ENCODE measurements around the gene MAD1L1.
A peak's percentile ranks its signal among the peaks of the same experiment; 100 is the strongest.

MAD1L1 gene

DNA sequence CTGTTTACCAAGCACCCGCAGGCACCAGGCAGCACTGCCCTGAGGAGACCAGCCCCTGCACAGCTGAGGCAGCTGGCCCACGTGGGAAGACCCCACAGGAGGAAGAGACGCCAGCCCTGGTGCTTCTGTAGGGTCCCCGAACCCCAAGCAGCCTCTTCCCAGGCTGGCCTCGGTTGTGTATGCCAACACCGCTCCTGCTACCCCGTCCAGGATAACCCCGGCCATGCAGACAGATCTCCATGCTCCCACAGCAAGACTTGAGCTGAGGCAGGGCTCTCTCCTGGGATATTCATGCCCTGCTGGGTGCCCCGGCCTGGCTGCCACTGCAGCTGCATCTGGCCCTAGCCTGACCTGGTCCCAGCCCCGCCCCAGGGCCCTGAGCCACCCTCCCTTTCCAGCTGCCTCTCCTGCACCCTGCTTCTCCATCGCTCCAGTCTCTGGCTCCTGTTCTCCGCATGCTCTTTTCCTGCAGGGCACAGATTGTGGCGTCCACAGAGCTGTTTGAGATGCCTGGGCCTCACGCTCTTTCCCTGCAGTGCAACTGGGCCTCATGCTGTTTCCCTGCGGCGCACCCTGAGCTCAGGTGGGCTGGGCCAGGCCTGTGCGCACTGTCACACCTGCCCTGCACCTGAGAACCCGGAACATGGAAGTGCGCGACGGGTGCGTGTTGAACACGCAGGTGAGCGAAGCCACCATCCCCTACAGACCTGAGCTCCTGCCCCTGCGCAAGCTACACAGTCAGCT, 326.5 kb downstream of the MAD1L1 start:
- no peak for DNase-seq

DNA sequence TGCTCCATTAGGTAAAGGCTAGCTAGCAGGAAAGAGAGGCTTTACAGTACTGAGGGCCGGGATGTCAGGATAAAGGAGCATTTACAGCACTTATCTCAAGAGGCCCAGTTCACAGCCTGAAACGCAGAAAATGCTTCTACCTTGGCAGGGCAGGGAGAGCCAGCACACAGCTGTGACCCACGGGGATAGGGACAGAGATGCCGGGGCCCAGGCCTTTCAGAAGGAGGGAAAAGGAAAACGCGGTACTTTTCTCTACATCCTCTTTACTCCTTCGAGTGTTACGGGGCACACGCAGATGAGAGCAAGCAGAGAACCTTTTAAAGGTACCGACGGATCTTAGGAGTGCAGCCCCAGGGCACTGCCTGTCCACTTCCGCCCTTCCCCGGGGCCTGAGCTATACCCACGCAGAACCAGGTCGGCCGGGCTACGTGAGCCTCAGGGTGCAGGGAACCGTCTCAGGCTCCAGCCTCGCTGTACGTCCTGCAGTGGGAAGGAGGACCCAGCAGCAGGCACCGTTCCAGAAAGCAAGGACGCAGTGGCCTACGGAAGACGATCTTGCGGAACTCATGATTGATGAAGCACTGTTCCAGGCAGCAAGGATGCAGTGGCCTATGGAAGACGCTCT, 330.4 kb downstream of the MAD1L1 start:
- peak in 1 of 3 experiments; percentile 50 for DNase-seq

DNA sequence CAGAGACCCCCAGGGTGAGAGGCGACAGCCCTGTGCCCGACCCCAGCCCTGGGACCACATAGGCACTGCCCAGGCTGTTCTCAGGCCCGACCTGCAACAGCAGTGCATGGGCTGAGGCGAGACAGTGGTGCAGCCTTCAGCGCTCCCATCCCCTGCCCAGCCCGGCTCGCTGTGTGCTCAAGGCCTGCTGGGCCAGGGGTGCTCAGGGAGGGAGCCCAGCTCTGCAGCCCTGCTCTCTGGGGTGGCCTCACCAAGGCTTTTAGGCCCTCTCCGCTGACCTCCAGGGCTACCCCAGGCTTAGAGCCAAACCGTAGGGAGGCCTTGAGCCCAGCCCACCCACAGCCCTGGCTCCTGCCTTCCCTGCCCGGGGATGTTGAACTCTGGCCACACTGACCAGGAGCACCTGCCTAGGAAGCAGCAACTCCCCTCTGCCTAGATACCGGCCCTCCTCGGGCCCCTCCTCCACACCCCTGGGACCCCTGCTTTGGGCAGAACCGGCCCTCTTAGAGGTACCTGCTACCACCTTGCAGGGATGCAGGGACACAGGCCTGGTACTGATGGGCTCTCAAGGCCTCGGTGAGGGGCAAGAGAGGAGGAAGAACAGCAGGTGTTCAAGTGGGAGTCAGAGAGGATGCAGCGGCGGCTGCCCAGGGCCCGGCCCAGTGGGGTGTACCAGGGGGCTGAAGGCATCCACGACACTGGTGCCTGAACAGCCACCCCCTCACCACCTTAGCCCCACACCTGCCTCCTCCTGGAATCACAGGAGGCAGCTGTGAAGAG, 331.1 kb downstream of the MAD1L1 start:
- peak in 2 of 3 experiments; percentile 47 to 76 for DNase-seq

DNA sequence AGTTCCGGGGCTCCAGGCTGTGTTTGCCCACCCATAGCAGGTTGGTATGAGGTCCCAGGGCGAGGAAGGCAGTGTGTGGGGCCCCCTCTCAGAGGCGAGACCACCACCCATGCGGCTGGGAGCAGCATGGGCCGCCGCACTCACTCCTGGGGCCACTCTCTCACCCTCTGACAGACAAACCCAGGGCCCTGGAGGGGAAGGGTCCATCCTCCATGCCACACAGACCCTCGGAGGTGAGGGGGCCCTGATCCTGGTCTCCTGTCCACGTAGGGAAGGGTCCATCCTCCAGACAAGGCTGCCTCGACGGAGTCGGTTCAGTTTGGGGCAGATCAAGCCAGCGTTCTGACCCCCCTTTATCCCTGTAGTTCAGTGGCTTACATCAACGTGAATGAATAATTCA, 331.9 kb downstream of the MAD1L1 start:
- no peak for DNase-seq

DNA sequence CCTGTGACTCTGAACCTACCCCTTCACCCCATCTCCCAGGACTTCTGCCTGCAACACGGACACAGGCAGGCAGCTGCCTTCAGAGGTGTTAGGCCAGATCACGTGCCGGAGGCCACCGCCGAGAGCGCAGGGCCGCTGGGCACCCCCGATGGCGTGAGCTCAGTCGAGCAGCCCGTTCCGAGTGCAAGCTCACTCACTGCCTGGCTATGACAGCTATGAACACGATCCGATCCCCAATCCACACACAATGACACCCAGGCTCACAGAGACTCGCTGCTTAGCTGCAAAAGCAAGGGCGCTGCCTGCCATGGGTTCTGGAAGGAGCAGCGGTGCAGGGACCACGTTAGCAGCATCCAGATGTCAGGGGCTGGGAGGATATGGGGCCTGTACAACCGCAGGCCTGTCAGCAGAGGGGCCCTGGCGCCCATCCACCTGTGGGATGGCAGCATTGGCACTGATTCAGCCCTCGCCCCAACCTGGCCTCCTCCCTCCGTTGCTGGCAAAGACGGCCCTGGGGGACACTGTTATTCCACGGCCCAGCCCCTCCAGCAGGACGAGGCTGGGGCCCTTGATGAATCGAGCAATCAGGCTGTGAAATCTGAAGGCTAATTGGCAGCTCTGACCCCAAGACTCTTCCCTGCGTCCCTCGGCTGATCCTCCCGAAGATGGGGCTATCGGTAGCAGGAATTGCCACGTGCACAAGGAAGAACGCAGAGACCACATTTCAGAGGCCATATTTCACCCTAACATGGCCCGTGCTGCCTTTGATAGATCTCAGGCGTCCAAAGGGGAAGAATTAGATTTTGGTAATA, 332.6 kb downstream of the MAD1L1 start:
- DNase-seq = no peak

DNA sequence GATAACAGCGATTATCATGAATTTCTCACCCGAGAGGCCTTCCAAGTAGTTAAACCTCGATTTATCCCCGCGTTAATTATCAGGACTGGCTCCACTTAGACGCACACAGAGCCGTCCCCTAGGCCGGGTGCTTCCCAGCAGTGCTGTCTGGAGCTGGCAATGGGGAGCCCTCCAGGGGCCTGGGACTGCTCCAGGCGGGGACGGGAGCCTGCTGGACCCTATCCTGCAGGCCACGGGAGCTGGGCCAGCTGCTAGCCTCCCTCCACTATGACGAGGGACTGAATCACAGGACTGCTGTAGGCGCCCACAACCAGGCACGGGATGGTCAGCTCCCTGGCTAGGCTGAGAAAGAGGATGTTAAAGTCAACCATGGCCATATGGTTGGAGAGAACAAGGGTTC, 333.5 kb downstream of the MAD1L1 start:
- no peak for DNase-seq

DNA sequence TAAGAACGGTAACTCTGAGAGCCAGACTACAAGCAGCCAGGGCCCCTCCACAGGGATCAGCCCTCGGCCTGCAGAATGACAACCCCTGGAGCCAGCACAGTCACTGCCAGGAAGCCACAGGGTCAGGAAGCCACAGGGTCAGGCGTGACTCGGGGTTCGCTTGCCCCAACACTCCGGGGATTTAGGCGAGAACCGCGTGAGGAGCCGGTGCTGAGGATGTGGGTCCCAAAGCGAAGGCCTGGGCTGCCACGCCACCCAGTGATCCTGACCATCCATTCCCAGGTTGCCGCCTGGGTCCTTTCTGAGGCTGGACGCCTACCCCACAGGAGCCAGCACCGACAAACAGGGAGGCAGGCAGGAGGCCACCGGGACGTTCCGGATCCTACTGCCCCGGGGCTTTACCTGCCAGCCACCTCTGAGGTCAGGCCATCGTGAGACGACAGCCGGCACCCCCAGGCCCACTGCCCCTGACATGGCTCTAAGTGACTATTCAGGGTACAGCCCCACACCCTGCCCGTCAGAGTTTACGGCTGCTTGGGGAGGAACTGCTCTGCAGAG, 334.0 kb downstream of the MAD1L1 start:
- DNase-seq = no peak

DNA sequence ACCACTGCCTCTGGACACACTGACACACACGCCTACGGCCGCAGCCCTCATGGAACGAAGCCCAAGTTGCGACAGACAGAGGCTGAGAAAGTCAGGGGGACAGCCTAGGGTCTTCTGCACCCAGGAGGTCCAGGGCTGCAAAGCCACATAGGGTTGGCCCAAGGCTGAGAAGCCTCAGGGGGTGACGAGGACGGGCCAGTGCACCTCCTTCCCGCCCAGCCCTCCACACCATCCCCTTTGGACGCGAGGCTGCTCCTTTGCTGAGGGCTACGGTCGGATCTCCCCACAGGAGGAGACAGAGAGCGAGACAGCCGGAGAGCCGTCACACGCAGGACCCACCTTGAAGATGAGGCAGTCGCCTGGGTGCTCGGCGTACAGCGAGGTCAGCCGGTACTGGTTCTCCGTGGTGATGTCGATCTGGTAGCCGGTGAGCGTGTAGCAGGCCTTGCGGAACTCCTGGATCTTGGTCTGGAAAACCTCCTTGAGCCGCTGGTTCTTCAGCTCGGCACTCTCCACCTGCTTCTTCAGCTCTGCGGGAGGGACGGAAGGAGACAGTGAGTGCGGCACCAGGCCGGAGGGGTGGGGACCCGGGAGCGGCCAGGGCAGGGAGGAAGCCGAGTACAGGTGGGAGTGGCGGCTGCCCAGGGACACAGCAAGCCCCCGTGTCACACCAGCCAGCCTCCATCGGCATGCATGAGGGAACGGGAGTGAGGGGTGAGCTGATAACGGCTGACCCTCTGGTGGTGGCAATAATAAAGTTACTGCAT, 334.7 kb downstream of the MAD1L1 start:
- no peak for DNase-seq

DNA sequence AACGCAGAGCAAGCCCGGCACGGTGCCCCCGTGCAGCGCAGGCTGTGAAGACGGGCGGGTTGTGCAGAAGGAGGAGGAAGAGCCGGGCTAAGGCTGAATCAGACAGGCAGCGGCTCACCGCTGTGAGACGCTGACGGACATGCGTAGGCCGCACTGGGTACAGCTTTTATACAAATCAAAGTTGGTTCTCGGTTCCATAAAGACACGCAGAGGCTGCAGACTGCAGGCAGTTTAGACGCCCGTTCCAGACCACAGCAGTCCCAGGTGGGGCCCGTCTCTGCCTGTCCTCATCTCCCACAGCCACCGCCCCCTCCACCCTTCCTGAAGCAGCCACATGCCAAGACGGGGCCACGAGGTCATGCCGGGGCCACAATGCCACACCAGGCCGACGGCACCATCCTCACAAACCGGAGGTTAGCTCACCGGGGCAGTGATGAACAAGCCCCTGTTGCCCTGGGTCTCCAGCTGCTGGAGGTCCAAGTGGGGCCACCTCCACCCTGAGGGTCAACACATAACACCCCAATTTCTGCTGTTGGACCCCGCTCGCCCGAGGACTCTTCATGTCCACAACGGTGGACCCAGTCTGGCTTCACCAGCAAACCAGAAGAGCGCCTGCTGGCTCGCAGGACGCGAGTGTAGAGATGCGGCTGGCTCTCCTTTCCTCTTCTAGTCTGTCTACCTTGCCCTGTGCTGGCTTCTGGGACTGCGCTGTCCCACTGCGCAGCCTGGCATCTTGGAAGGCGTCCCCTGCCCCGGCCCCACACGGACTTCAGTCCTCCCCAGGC, 335.5 kb downstream of the MAD1L1 start:
- no peak for DNase-seq

DNA sequence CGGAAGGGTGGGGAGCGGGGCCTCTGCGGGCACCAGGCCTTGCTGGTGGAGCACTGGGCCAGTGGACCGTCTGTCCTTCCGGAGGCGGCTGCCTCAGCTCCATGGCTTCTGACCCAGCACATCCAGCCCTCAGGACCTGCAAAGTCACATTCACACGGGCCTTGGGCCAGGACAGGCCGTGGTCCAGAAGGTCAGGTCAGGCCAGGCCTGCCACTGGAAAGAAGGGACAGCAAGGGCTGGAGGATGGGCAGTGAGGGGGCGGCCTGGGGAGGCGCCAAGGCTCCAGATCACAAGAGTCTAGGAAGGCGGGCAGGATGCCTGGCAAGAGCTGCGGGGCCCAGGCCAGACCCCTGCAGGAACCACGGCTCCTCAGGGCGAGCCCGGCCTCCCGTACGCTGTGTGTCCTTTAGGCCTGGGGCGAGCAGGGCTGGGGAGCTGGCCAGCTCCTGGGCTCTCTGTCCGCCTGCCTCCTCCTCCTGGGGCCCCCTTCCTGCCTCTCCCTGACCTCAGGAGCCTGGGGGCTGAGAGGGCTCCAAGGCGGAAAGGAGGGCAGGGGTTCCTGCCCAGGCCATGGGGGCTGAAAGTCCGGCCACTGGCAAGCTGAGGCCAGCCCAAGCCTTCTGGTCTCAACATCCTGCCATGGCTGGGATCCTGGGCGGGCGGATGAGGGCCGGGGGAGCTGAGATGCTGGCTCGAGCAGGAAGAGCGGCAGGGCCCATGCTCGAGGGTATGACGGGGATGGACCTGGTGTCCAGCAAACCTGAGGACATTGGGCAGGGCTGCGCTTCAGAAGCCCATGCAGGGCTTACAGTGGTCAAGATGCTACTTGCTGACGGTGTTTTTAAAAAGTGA, 336.9 kb downstream of the MAD1L1 start:
- no peak for DNase-seq

DNA sequence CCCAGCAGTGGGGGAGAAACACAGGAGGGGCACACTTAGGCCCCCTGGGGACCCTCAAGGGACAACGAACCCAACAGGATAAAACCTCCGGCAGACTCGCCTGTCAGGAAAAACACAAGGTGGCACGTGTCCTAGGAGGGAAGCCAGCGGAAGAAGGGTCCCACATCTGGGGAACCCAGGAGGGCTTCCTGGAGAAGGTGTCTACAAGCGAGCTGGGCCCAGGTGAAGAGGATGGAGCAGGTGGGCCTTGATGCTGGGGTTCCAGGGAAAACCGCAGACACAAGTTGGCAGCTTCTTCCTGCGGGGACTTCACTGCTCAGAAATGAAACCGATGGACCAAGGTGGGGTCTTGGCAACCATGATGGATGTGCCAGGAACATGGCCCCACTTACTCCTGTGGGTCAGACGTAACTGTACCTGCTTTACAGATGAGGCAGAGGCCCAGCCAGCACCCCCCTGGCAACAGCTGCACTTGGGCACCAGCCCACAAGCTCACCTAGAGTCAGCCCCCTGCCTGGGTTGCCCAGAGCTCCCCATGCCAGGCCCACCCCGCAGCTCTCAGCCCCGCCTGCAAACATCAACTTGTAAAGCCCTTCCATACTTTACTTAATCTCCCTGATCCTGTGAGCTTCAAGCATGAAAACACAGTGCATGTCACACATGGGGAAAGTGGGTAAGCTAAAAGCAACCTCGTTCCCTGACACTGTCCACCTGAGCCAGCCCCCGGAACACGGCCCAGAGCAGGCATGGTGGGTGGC, 337.7 kb downstream of the MAD1L1 start:
- DNase-seq = no peak

DNA sequence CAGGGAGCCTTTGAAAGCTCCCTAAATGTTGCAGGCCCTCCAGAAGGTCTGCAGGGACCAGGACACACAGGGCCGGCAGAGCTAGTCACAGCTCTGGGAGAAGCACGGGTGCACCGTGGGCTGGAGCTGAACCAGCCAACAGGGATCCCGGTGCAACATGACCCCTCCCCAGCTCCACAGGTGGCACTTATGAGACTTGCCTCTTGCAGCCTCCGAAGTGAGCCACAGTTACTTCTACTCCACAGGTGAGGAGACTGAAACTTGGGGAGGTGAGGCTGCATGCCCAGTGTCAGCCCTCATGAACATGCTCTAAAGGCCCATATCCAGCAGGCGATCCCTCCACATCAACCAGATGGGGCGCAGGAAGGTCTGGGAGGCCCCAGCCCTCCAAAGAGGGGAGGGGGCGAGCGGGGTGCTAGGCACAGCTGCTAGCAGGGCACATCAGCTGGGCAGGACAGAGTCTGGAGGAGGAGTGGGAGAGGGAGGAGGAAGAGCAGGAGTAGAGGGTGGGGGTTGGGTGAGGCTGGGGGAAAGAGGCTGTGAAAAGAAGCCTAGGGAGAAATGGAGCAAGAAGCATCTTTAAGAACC, 338.3 kb downstream of the MAD1L1 start:
- no peak for DNase-seq

DNA sequence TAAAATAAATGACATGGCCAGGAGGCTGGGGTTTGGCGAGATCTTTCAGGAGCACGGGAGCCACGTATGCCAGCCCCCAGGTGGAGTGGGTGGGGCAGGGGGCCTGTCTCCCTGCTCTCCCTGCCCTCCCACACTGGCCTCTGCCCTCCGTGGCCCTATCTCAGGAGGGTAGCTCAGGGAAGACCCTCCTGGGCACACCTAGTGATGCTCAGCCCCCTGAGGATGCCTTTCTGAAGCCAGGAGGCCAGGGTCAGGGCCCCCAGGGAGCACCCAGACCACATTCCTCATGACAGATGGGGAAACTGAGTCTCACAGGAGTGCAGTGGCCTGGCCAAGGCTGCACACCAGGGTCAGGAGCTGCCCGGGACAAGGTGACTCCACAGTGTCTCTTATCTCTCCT, 339.3 kb downstream of the MAD1L1 start:
- DNase-seq = no peak

DNA sequence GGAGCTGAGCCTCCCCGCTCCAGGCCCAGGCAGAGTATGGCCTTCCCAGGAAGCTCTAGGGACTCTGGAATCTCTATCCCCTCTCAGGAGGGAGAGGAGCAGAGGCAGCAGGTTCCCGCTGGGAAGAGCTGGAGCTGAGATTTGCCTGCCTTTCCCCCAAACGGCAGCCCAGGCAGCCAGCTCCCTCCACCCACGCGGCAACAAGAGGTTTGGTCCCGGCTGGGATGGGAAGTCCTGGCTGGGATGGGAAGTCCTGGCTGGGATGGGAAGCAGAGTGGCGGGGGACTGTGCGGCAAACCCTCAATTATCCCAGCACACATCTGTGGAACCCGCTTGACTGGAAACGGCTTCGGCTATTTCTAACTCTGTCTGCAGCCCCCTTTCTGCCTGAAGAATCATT, 339.7 kb downstream of the MAD1L1 start:
- no peak for DNase-seq

DNA sequence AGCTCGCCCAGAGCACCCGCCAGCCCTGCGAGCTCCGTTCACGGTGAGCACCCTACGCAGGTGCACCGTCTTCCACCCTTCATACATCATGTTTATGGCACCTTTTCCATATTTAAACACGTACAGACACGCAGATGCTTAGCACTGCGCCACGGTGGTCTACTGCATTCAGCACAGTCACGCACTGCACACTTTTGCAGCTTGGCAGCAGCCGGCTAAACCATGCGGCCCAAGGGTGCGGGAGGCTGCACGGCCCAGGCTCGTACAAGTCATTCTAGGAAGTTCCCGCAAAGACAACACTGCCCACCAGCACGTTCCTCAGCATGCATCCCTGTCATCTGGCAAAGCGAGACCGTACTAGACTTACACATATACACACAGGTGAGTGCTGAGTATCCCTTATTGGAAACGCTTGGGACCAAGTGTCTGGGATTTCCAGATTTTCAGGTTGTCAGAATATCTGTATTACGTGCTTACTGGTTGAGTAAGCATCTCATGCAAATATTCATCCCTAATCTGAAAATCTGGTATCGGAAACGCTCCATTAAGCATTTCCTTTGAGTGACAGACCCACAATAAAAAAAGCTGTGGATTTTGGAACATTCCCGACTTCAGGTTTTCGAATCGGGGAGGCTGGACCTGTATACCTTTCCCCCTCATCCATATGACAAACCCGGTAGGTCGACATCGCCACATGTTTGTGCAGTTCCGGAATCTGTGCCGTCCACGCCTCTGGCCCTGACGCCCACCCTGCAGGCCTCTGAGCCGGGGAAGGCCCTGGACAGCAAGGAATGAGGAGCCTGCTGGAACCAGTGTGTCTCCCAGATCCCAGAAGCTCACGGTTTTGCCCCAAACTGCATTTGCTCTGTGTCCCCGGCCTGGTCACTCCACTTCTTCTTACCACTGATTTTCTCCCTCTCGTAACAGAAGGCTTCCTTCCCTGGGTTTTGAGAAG, 340.5 kb downstream of the MAD1L1 start:
- no peak for DNase-seq

DNA sequence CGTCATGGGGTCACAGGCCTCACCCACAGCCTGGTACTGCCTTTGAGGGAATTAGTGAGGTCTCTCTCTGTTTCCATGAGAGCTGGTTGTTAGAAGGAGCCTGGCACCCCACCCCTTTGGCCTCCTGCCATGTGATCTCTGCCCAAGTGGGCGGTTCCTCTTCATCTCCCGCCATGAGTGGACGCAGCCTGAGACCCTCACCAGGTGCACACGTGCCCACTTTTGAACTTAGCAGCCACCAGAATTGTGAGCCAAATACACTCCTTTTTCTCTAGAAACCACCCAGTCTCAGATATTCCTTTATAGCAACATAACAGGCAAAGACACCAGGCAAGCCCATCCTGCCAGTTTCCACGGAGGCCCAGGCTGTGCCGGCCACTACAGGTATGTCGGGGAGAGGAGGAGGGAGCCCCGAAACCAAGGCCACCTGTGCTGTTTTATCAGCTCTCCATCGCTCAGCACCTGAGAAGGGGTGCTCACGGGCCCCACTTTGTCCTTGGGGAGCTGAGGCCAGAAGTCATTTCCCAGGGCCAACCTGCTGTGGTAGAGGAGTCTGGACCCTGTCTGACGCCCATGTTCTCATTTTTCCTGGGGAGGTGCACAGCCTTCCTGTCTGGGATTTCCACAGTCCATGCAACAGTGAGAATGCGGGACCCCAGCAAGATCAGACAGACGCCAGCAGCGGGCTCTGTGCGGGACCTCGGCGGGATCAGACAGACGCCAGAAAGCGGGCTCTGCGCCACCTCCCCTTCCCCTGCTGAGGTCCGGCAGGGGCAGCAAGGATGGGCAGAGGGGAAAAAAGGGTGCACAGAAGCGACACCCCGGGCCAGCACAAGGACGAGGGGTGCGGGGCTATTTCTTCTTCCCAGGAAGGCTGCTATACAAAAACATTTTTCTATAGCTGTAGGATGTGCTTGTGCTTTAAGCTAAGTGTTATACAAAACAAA, 342.2 kb downstream of the MAD1L1 start:
- no peak for DNase-seq

Data from NCI-H1417 (cell line).